Measurements from ENCODE around the gene MMS19. TPM values are rescaled to one million over a fixed set of nuclear protein-coding genes. Genes with fewer than 3 reads are reported as not detected.

Gene MMS19
- total RNA-seq, 1 donor from 2014 or later: 127 TPM

DNA sequence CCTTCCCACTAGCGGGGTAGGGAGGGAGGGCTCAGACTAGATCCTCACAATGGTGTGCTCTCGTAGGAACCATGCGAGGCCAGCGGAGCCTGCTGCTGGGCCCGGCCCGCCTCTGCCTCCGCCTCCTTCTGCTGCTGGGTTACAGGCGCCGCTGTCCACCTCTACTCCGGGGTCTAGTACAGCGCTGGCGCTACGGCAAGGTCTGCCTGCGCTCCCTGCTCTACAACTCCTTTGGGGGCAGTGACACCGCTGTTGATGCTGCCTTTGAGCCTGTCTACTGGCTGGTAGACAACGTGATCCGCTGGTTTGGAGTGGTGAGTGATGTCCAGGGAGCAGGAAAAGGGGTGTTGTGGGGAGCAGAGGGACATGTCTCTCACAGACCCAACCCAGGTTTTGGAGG is 46.6 kb downstream of the MMS19 start:
- Mint-ChIP-seq H3K36me3 (ENCODE audit: low read depth, unreplicated experiment) (peaks cover 41% of the 10 kb centered on the region), H3K27me3 (ENCODE audit: unreplicated experiment) (peaks cover 13% of the 10 kb centered on the region), H3K4me1 (ENCODE audit: unreplicated experiment) (peaks cover 19% of the 10 kb centered on the region), H3K4me3 (ENCODE audit: unreplicated experiment) (no peak overlapping the region), H3K27ac (ENCODE audit: unreplicated experiment) (no peak overlapping the region), H3K9me3 (ENCODE audit: unreplicated experiment) (no peaks in the 10 kb centered on the region)
- TF ChIP-seq, protein P1, sequence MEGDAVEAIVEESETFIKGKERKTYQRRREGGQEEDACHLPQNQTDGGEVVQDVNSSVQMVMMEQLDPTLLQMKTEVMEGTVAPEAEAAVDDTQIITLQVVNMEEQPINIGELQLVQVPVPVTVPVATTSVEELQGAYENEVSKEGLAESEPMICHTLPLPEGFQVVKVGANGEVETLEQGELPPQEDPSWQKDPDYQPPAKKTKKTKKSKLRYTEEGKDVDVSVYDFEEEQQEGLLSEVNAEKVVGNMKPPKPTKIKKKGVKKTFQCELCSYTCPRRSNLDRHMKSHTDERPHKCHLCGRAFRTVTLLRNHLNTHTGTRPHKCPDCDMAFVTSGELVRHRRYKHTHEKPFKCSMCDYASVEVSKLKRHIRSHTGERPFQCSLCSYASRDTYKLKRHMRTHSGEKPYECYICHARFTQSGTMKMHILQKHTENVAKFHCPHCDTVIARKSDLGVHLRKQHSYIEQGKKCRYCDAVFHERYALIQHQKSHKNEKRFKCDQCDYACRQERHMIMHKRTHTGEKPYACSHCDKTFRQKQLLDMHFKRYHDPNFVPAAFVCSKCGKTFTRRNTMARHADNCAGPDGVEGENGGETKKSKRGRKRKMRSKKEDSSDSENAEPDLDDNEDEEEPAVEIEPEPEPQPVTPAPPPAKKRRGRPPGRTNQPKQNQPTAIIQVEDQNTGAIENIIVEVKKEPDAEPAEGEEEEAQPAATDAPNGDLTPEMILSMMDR (IDR thresholded peaks at IDR 0.05; ENCODE audit: unreplicated experiment): no peak
- DNase-seq (ENCODE audit: low spot score): no peak

- TF ChIP-seq, protein P1 (IDR thresholded peaks at IDR 0.05; ENCODE audit: unreplicated experiment): no peak
- Mint-ChIP-seq H3K4me1 (ENCODE audit: unreplicated experiment) (peaks cover 22% of the 10 kb centered on the region), H3K27ac (ENCODE audit: unreplicated experiment) (peak overlapping the region; percentile 16), H3K9me3 (ENCODE audit: unreplicated experiment) (no peaks in the 10 kb centered on the region), H3K4me3 (ENCODE audit: unreplicated experiment) (no peak overlapping the region), H3K36me3 (ENCODE audit: low read depth, unreplicated experiment) (peaks cover 38% of the 10 kb centered on the region), H3K27me3 (ENCODE audit: unreplicated experiment) (peaks cover 13% of the 10 kb centered on the region)
- DNase-seq (ENCODE audit: low spot score): no peak
Observed at GRCh38 chr10:97450828-97451227, 47.4 kb downstream of the MMS19 start.

GRCh38 chr10:97445722-97446639 is 52.2 kb downstream of the MMS19 start, which contains the start of the genes EXOSC1 and ZDHHC16:
TSS of gene EXOSC1 (minus strand) at chr10:97446006. CDS start at chr10:97445985, 21 bp downstream.
TSS of gene ZDHHC16 (plus strand) at chr10:97446175. CDS start at chr10:97451676, 5,501 bp downstream.
- peak within 1 kb of the TSS; percentile 57 for H3K27ac Mint-ChIP-seq (ENCODE audit: unreplicated experiment)
- peak; percentile 86 for DNase-seq (ENCODE audit: low spot score)
- peaks cover 4% of the 10 kb centered on the region for H3K27me3 Mint-ChIP-seq (ENCODE audit: unreplicated experiment)
- peak within 1 kb of the TSS; percentile 98 for H3K4me3 Mint-ChIP-seq (ENCODE audit: unreplicated experiment)
- peaks cover 30% of the 10 kb centered on the region for H3K4me1 Mint-ChIP-seq (ENCODE audit: unreplicated experiment)
- H3K36me3 Mint-ChIP-seq (ENCODE audit: low read depth, unreplicated experiment): peaks cover 3% of the 10 kb centered on the region
- H3K9me3 Mint-ChIP-seq (ENCODE audit: unreplicated experiment): no peaks in the 10 kb centered on the region
- TF ChIP-seq, protein P1 (IDR thresholded peaks at IDR 0.05; ENCODE audit: unreplicated experiment): no peak

DNA sequence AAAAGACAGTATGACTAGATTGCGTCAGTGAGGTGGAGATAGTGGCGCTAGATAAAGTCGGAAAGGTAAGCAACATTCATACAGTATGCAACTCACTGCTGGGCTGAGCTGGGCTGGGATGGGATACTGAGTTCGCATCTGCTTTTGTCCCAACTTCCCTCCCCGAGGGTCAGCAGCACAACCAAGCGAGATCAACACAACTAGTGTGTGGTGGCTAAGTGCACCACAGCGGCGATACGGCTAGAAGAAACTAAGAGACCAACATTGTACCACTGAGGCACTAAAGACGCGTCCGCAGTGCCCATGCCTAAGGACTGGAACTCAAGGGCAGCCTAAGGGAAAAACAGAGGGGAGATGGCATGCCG is 52.9 kb downstream of the MMS19 start:
- peaks cover 6% of the 10 kb centered on the region for H3K36me3 Mint-ChIP-seq (ENCODE audit: low read depth, unreplicated experiment)
- H3K4me3 Mint-ChIP-seq (ENCODE audit: unreplicated experiment): peak overlapping the region; percentile 98
- no peak for DNase-seq (ENCODE audit: low spot score)
- H3K27ac Mint-ChIP-seq (ENCODE audit: unreplicated experiment): peak overlapping the region; percentile 57
- H3K4me1 Mint-ChIP-seq (ENCODE audit: unreplicated experiment): peaks cover 25% of the 10 kb centered on the region
- TF ChIP-seq, protein P1 (IDR thresholded peaks at IDR 0.05; ENCODE audit: unreplicated experiment): no peak
- H3K27me3 Mint-ChIP-seq (ENCODE audit: unreplicated experiment): peaks cover 4% of the 10 kb centered on the region
- H3K9me3 Mint-ChIP-seq (ENCODE audit: unreplicated experiment): no peaks in the 10 kb centered on the region

DNA sequence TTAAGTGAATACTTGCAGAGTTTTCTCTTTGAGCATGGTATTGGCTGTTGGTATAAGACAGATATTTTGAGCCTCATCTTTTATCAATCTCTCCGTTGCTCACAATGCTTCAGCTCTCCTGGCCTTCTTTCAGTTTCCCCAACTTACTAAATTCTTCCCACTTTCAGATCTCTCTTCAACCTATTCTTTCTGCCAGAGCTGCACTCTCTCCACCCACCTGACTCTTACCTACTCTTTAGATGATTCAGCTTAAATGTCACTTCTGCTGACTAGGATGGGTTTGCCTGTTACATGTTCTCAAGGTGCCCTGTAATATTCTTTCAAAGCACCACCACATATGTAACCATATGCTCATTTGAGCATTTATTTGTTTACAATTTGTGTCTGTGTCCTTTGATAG is 54.0 kb downstream of the MMS19 start:
- peak overlapping the region; percentile 0 for H3K4me3 Mint-ChIP-seq (ENCODE audit: unreplicated experiment)
- no peak for DNase-seq (ENCODE audit: low spot score)
- TF ChIP-seq, protein P1 (IDR thresholded peaks at IDR 0.05; ENCODE audit: unreplicated experiment): no peak
- H3K4me1 Mint-ChIP-seq (ENCODE audit: unreplicated experiment): peaks cover 23% of the 10 kb centered on the region
- peaks cover 2% of the 10 kb centered on the region for H3K27me3 Mint-ChIP-seq (ENCODE audit: unreplicated experiment)
- no peaks in the 10 kb centered on the region for H3K9me3 Mint-ChIP-seq (ENCODE audit: unreplicated experiment)
- peaks cover 6% of the 10 kb centered on the region for H3K36me3 Mint-ChIP-seq (ENCODE audit: low read depth, unreplicated experiment)
- H3K27ac Mint-ChIP-seq (ENCODE audit: unreplicated experiment): no peak overlapping the region

Data from endothelial cell (in vitro differentiated cells).